SH-SY5Y (cell line): ENCODE results near the gene SLC39A11.

ENCODE experiments used
- GATA2 ChIP-seq: IDR thresholded peaks from 2 replicates; pipeline ENCODE4 v1.6.1; 2011; ENCODE audit warnings: mild to moderate bottlenecking, low read depth, low read length
- GATA3 ChIP-seq: IDR thresholded peaks from 2 replicates; pipeline ENCODE4 v1.6.1; 2011; ENCODE audit warnings: low read depth, mild to moderate bottlenecking, low read length, moderate library complexity

DNA sequence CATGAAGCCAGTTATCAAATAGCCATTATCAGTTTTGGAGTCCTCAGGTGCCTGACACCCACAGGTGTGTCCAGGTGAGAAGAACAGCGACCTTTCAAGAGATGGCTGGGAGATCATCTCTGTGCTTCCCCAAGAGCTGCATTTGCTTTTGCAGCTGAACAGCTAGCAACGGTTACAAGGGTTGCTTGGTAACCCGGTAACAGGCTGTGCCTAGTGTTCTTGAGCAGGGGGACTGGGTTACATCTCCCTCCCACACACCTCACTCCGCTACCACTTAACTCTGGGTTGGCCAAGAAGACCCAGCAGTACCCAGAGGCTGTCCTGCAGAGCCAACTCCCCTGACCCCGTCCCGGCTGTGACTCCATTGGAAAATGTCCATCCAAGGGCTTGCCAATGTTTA lies 147.0 kb downstream of the SLC39A11 start:
- TF ChIP-seq GATA3: no peak
- TF ChIP-seq GATA2: no peak
